Endothelial cell of umbilical vein (primary cell): ENCODE results near the gene LHX6. TPM values are rescaled to one million over a fixed set of nuclear protein-coding genes. Genes with fewer than 3 reads are reported as not detected.

ENCODE experiments used
- BruUV-seq: library from RNA; stranded (reverse); fragments of 400-500 nt; replicated peaks from 2 replicates; lab custom pipeline; 2021; lab: Mats Ljungman, UMichigan
- CTCF ChIA-PET: fragments of 300-600, 350-600 bp; sonication (Branson Sonifier 250); formaldehyde crosslinking; loops from one replicate; lab custom pipeline; 2021; ENCODE audit warnings: antibody characterized with exemption, inconsistent platforms; lab: Charles Lee
- POLR2A ChIA-PET: fragments of 300-600, 350-600 bp; sonication (Branson Sonifier 250); formaldehyde crosslinking; loops from one replicate; lab custom pipeline; 2021; ENCODE audit warnings: antibody characterized with exemption, inconsistent platforms; lab: Charles Lee
- DNase-seq: peaks from one replicate; pipeline ENCODE4 v3.0.0-alpha.2; 2011; ENCODE audit warnings: low read depth, low spot score
- FAIRE-seq: peaks from 2 replicates; lab custom pipeline; 2011; peaks lifted over from hg19 to GRCh38; lab: Jason Lieb, UNC
- H2AFZ ChIP-seq: 2 replicates; pipeline ENCODE4 v1.6.0; 2012; ENCODE audit warnings: low read depth, low read length, control low read depth, inconsistent platforms
- H3K27ac ChIP-seq: 2 replicates; pipeline ENCODE4 v1.5.1; 2011; ENCODE audit warnings: low read depth, mild to moderate bottlenecking, control low read depth, low read length, moderate library complexity; ENCODE audit not compliant: insufficient read depth
- H3K27me3 ChIP-seq, 2 experiments: 2 replicates each; pipeline versions ENCODE4 v1.6.0 to v1.6.1; 2011; ENCODE audit warnings: low read length in 2 of 2, mixed read lengths in 1 of 2; ENCODE audit not compliant: control insufficient read depth in 2 of 2, insufficient read depth in 2 of 2
- H3K36me3 ChIP-seq, 2 experiments: 2 replicates in 1 of 2; 3 replicates in 1 of 2; pipeline ENCODE4 v1.5.1; 2011; ENCODE audit warnings: low read length in 2 of 2, mild to moderate bottlenecking in 1 of 2, moderate library complexity in 1 of 2; ENCODE audit not compliant: control insufficient read depth in 2 of 2, insufficient read depth in 2 of 2; ENCODE audit errors: extremely low read depth in 1 of 2
- H3K4me1 ChIP-seq: 3 replicates; pipeline ENCODE4 v1.5.1; 2011; ENCODE audit warnings: mild to moderate bottlenecking, low read length; ENCODE audit not compliant: control insufficient read depth, insufficient read depth; ENCODE audit errors: extremely low read depth
- H3K4me2 ChIP-seq: 2 replicates; pipeline ENCODE4 v1.6.1; 2011; ENCODE audit warnings: low read length, control low read depth, mixed read lengths; ENCODE audit not compliant: insufficient read depth
- H3K4me3 ChIP-seq, 3 experiments: fragments of 200-600 bp in 1 of 3; sonication (generic), shearing (Covaris generic) in 1 of 3; replicated peaks in 1 of 3; 2 replicates each; pipeline ENCODE4 v1.5.1; 2011 to 2016; ENCODE audit warnings: control low read depth in 3 of 3, low read length in 3 of 3, mild to moderate bottlenecking in 2 of 3, inconsistent platforms in 1 of 3, low read depth in 1 of 3, moderate library complexity in 1 of 3; ENCODE audit not compliant: insufficient read depth in 1 of 3
- H3K79me2 ChIP-seq: 2 replicates; pipeline ENCODE4 v1.6.0; 2012; ENCODE audit warnings: low read length, inconsistent platforms; ENCODE audit not compliant: control insufficient read depth, insufficient read depth
- H3K9ac ChIP-seq: replicated peaks from 2 replicates; pipeline ENCODE3; 2011; ENCODE audit warnings: low read length, control low read depth; ENCODE audit not compliant: insufficient read depth; ENCODE audit errors: extremely low read depth
- H3K9me1 ChIP-seq: replicated peaks from 3 replicates; pipeline ENCODE4 v1.6.0; 2011; ENCODE audit warnings: mild to moderate bottlenecking, low read length; ENCODE audit not compliant: control insufficient read depth, insufficient read depth; ENCODE audit errors: extremely low read depth
- H3K9me3 ChIP-seq: replicated peaks from 2 replicates; pipeline ENCODE4 v1.5.1; 2012; ENCODE audit warnings: low read length, inconsistent platforms; ENCODE audit not compliant: control insufficient read depth, insufficient read depth
- H4K20me1 ChIP-seq: replicated peaks from 2 replicates; pipeline ENCODE3; 2011; ENCODE audit warnings: mild to moderate bottlenecking, low read length; ENCODE audit not compliant: control insufficient read depth, insufficient read depth; ENCODE audit errors: extremely low read depth
- EZH2 ChIP-seq: IDR thresholded peaks from 2 replicates; pipeline ENCODE4 v1.6.1; 2012; ENCODE audit warnings: borderline replicate concordance, low read depth, mild to moderate bottlenecking, moderate library complexity, low read length, inconsistent platforms; ENCODE audit not compliant: severe bottlenecking
- FOS ChIP-seq: IDR thresholded peaks from 2 replicates; pipeline ENCODE4 v1.6.1; 2011; ENCODE audit warnings: mild to moderate bottlenecking, low read length, moderate library complexity, borderline replicate concordance; ENCODE audit not compliant: insufficient read depth
- GATA2 ChIP-seq: IDR thresholded peaks from 2 replicates; pipeline ENCODE4 v1.7.0; 2011; ENCODE audit warnings: low read depth, mild to moderate bottlenecking, moderate library complexity, mixed read lengths, low read length; ENCODE audit not compliant: insufficient read length, insufficient read depth
- JUN ChIP-seq: IDR thresholded peaks from 2 replicates; pipeline ENCODE4 v1.6.1; 2011; ENCODE audit warnings: borderline replicate concordance, low read depth; ENCODE audit not compliant: insufficient read length, insufficient read depth
- MYC ChIP-seq: IDR thresholded peaks from one replicate; pipeline ENCODE4 v1.6.1; 2011; ENCODE audit warnings: mild to moderate bottlenecking, low read depth, low read length
- POLR2A ChIP-seq: IDR thresholded peaks from 2 replicates; pipeline ENCODE4 v1.6.1; 2012; ENCODE audit warnings: low read depth, mild to moderate bottlenecking, control low read depth, low read length
- POLR2AphosphoS5 ChIP-seq: IDR thresholded peaks from 2 replicates; pipeline ENCODE4 v1.6.1; 2012; ENCODE audit warnings: low read depth, mild to moderate bottlenecking, control low read depth, low read length, moderate library complexity; ENCODE audit not compliant: insufficient read depth
- dilution Hi-C: fragments of 300-500 bp; cut with MboI; formaldehyde crosslinking; loops from one replicate; pipeline ENCODE4 v1.15.0; 2019; ENCODE audit warnings: low sequenced_read_pairs; ENCODE audit not compliant: extremely low pct_ligation_motif_present
- intact Hi-C: fragments of 100-400 bp; cut with micrococcal nuclease; formaldehyde crosslinking; loops from one replicate; pipeline ENCODE4 v1.10.0; 2022
- polyA plus RNA-seq, 4 experiments: library from polyadenylated mRNA; depleted of rRNA in 3 of 4; stranded (reverse) in 3 of 4; unstranded in 1 of 4; fragments of >200 nt; gene quantifications; 2 replicates each; pipeline versions ENCODE4 v1.2.1 to v1.2.3, GENCODE V29; 2011 to 2012; ENCODE audit warnings: missing spikeins in 1 of 4
- total RNA-seq: library from RNA; stranded (reverse); gene quantifications from 2 replicates; pipeline ENCODE4 v1.2.3, GENCODE V29; 2021
- TF ChIP-seq, protein P1 (sequence below), 2 donors: IDR thresholded peaks; 1 replicate in 1 of 2; 2 replicates in 1 of 2; pipeline ENCODE4 v1.5.1; 2011; ENCODE audit warnings: low read length in 2 of 2, mild to moderate bottlenecking in 2 of 2, moderate library complexity in 2 of 2, control low read depth in 1 of 2, inconsistent platforms in 1 of 2, low read depth in 1 of 2; ENCODE audit not compliant: insufficient read depth in 1 of 2; ENCODE audit errors: extremely low read depth in 1 of 2
- TF ChIP-seq, protein P2 (sequence below): IDR thresholded peaks from 2 replicates; pipeline ENCODE4 v1.6.1; 2011; ENCODE audit not compliant: insufficient read depth, insufficient read length

The LHX6 gene
- total and polyA plus RNA-seq, 2 donors (not counting 3 experiments of a cell fraction or from before 2014, with no cell fraction given) = 2.4 to 18.4 TPM

GRCh38 chr9:122277285-122277897 is 48.6 kb upstream of the LHX6 start:
- no peak overlapping the region for H3K9ac ChIP-seq
- no peak overlapping the region for H3K27ac ChIP-seq
- no peaks in the 10 kb centered on the region for H4K20me1 ChIP-seq
- H2AFZ ChIP-seq = no peak overlapping the region
- FAIRE-seq (no peak), DNase-seq (no peak)
- H3K36me3 ChIP-seq = peaks cover 2% of the 10 kb centered on the region in 2 experiments
- intact Hi-C loops (no loop called here), dilution Hi-C loops (no loop called here)
- no peaks in the 10 kb centered on the region for H3K27me3 ChIP-seq
- H3K4me2 ChIP-seq = no peak overlapping the region
- H3K9me1 ChIP-seq = no peaks in the 10 kb centered on the region
- TF ChIP-seq, protein P1, sequence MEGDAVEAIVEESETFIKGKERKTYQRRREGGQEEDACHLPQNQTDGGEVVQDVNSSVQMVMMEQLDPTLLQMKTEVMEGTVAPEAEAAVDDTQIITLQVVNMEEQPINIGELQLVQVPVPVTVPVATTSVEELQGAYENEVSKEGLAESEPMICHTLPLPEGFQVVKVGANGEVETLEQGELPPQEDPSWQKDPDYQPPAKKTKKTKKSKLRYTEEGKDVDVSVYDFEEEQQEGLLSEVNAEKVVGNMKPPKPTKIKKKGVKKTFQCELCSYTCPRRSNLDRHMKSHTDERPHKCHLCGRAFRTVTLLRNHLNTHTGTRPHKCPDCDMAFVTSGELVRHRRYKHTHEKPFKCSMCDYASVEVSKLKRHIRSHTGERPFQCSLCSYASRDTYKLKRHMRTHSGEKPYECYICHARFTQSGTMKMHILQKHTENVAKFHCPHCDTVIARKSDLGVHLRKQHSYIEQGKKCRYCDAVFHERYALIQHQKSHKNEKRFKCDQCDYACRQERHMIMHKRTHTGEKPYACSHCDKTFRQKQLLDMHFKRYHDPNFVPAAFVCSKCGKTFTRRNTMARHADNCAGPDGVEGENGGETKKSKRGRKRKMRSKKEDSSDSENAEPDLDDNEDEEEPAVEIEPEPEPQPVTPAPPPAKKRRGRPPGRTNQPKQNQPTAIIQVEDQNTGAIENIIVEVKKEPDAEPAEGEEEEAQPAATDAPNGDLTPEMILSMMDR (IDR thresholded peaks at IDR 0.05; ENCODE audit: extremely low read depth in 1 of 2, insufficient read depth in 1 of 2, low read depth in 1 of 2, low read length in 2 of 2) = no peak
- TF ChIP-seq MYC = no peak
- no peak for TF ChIP-seq POLR2AphosphoS5
- no peak for TF ChIP-seq FOS
- no peak for TF ChIP-seq POLR2A
- TF ChIP-seq, protein P2, sequence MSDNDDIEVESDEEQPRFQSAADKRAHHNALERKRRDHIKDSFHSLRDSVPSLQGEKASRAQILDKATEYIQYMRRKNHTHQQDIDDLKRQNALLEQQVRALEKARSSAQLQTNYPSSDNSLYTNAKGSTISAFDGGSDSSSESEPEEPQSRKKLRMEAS = no peak
- no peak for TF ChIP-seq EZH2
- no peak for TF ChIP-seq JUN
- no peak for TF ChIP-seq GATA2
- H3K4me3 ChIP-seq = no peak overlapping the region
- H3K9me3 ChIP-seq = no peaks in the 10 kb centered on the region
- H3K4me1 ChIP-seq = peaks cover 17% of the 10 kb centered on the region
- POLR2A ChIA-PET = no interaction called here
- CTCF ChIA-PET = interaction anchor here (1.5 kb wide), 1 partner anchor 13 kb away, joined by 5 read pairs; the partner anchor contains the start of genes MRRF and RBM18
- no TSS peak for BruUV-seq
- peaks cover 29% of the 10 kb centered on the region for H3K79me2 ChIP-seq
